ENCODE results near the gene NHP2. TPM values are rescaled to one million over a fixed set of nuclear protein-coding genes. Genes with fewer than 3 reads are reported as not detected.

NHP2 gene
- total RNA-seq, 1 donor from 2014 or later, result 149 TPM

DNA sequence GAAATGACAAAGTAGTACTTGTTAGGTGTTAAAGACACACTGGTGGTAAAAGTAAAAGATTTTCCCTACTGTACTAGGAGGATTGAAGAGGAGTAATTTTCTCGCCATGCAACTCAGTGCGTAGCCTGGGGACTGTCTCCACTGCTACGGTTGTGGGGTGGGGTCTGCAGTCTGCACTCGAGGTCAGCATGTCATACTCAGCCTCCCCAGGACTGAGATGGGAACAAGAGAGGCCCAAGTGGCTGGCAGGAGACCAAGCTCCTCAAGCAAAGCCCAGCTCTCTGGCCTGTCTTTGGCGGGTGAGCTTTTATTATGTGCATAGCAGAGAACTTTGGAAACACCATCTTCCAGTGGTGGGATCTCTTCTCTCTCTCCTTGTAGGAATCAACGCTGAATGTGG is 10.4 kb downstream of the NHP2 start:
- Histone ChIP-seq H3K4me2 (ENCODE audit: low read length) (no peak overlapping the region), H3K27ac (ENCODE audit: low read depth, low read length) (no peak overlapping the region), H3K79me2 (ENCODE audit: insufficient read depth, low read length) (no peaks in the 10 kb centered on the region), H3K4me1 (ENCODE audit: insufficient read depth, low read length) (no peaks in the 10 kb centered on the region), H2AFZ (ENCODE audit: low read depth, low read length) (no peak overlapping the region), H4K20me1 (ENCODE audit: insufficient read depth, low read length) (peaks cover 30% of the 10 kb centered on the region), H3K9me3 (ENCODE audit: insufficient read depth, low read depth, low read length) (no peaks in the 10 kb centered on the region), H3K4me3 (ENCODE audit: insufficient read depth, low read depth, low read length) (no peak overlapping the region), H3K36me3 (ENCODE audit: insufficient read depth, low read length) (peaks cover 22% of the 10 kb centered on the region), H3K27me3 (ENCODE audit: insufficient read depth, low read length) (no peaks in the 10 kb centered on the region), H3K9ac (ENCODE audit: low read length) (no peak overlapping the region)
- Mint-ChIP-seq H3K4me3 (ENCODE audit: unreplicated experiment) (no peak overlapping the region), H3K27ac (ENCODE audit: unreplicated experiment) (no peak overlapping the region), H3K36me3 (ENCODE audit: low read depth, unreplicated experiment) (peaks cover 6% of the 10 kb centered on the region), H3K27me3 (ENCODE audit: low read depth, unreplicated experiment) (no peaks in the 10 kb centered on the region), H3K4me1 (ENCODE audit: low read depth, unreplicated experiment) (peaks cover 3% of the 10 kb centered on the region), H3K9me3 (ENCODE audit: unreplicated experiment) (no peaks in the 10 kb centered on the region)
- FAIRE-seq (no peak), DNase-seq (ENCODE audit: low read depth) (no peak)
- TF ChIP-seq EZH2 (IDR thresholded peaks at IDR 0.05; ENCODE audit: insufficient read depth, low read length), result no peak
- TF ChIP-seq, protein P1, sequence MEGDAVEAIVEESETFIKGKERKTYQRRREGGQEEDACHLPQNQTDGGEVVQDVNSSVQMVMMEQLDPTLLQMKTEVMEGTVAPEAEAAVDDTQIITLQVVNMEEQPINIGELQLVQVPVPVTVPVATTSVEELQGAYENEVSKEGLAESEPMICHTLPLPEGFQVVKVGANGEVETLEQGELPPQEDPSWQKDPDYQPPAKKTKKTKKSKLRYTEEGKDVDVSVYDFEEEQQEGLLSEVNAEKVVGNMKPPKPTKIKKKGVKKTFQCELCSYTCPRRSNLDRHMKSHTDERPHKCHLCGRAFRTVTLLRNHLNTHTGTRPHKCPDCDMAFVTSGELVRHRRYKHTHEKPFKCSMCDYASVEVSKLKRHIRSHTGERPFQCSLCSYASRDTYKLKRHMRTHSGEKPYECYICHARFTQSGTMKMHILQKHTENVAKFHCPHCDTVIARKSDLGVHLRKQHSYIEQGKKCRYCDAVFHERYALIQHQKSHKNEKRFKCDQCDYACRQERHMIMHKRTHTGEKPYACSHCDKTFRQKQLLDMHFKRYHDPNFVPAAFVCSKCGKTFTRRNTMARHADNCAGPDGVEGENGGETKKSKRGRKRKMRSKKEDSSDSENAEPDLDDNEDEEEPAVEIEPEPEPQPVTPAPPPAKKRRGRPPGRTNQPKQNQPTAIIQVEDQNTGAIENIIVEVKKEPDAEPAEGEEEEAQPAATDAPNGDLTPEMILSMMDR (IDR thresholded peaks at IDR 0.05; ENCODE audit: insufficient read depth, low read depth, low read length), result no peak

DNA sequence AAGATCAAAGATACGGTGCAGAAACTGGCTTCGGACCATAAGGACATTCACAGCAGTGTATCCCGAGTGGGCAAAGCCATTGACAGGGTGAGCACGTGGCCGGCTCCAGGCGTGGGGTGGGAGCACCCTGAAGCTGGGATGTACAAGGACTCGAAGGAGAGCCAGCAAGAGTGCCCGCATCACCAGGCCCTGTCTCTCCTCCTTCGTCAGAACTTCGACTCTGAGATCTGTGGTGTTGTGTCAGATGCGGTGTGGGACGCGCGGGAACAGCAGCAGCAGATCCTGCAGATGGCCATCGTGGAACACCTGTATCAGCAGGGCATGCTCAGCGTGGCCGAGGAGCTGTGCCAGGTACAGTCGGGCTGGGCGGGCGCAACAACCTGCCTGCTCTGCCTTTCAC is 11.0 kb downstream of the NHP2 start:
- H3K4me1 Mint-ChIP-seq (ENCODE audit: low read depth, unreplicated experiment), result peaks cover 3% of the 10 kb centered on the region
- Histone ChIP-seq H4K20me1 (ENCODE audit: insufficient read depth, low read length) (peaks cover 23% of the 10 kb centered on the region), H3K4me2 (ENCODE audit: low read length) (no peak overlapping the region), H2AFZ (ENCODE audit: low read depth, low read length) (no peak overlapping the region), H3K36me3 (ENCODE audit: insufficient read depth, low read length) (peaks cover 17% of the 10 kb centered on the region), H3K4me3 (ENCODE audit: insufficient read depth, low read depth, low read length) (no peak overlapping the region), H3K9ac (ENCODE audit: low read length) (no peak overlapping the region), H3K79me2 (ENCODE audit: insufficient read depth, low read length) (peaks cover 4% of the 10 kb centered on the region), H3K27me3 (ENCODE audit: insufficient read depth, low read length) (no peaks in the 10 kb centered on the region), H3K9me3 (ENCODE audit: insufficient read depth, low read depth, low read length) (no peaks in the 10 kb centered on the region), H3K27ac (ENCODE audit: low read depth, low read length) (no peak overlapping the region), H3K4me1 (ENCODE audit: insufficient read depth, low read length) (no peaks in the 10 kb centered on the region)
- FAIRE-seq (no peak), DNase-seq (ENCODE audit: low read depth) (no peak)
- no peaks in the 10 kb centered on the region for H3K27me3 Mint-ChIP-seq (ENCODE audit: low read depth, unreplicated experiment)
- TF ChIP-seq, protein P1 (IDR thresholded peaks at IDR 0.05; ENCODE audit: insufficient read depth, low read depth, low read length), result no peak
- no peak for TF ChIP-seq EZH2 (IDR thresholded peaks at IDR 0.05; ENCODE audit: insufficient read depth, low read length)
- H3K27ac Mint-ChIP-seq (ENCODE audit: unreplicated experiment), result no peak overlapping the region
- no peaks in the 10 kb centered on the region for H3K9me3 Mint-ChIP-seq (ENCODE audit: unreplicated experiment)
- H3K36me3 Mint-ChIP-seq (ENCODE audit: low read depth, unreplicated experiment), result peaks cover 2% of the 10 kb centered on the region
- H3K4me3 Mint-ChIP-seq (ENCODE audit: unreplicated experiment), result no peak overlapping the region

DNA sequence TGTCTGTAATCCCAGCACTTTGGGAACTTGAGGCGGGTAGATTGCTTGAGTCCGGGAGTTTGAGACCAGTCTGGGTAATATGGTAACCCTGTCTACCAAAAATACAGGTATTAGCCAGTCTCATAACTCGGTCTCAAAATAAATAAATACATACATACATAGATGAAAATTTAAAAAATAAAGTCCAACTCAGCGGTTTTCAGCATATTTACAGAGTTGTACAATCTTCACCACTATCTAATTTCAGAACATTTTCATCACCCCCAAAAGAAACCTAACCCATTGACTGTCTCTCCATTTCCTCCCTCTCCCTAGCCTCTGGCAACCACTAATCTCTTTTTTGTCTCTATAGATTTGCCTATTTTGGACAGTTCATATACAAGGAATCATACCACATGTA is 12.1 kb downstream of the NHP2 start:
- H3K36me3 ChIP-seq (ENCODE audit: insufficient read depth, low read length), result peaks cover 14% of the 10 kb centered on the region
- H3K9ac ChIP-seq (ENCODE audit: low read length), result no peak overlapping the region
- H3K4me3 ChIP-seq (ENCODE audit: insufficient read depth, low read depth, low read length), result no peak overlapping the region
- no peaks in the 10 kb centered on the region for H3K9me3 ChIP-seq (ENCODE audit: insufficient read depth, low read depth, low read length)
- peaks cover 1% of the 10 kb centered on the region for H3K36me3 Mint-ChIP-seq (ENCODE audit: low read depth, unreplicated experiment)
- peaks cover 1% of the 10 kb centered on the region for H3K4me1 Mint-ChIP-seq (ENCODE audit: low read depth, unreplicated experiment)
- FAIRE-seq (no peak), DNase-seq (ENCODE audit: low read depth) (no peak)
- no peaks in the 10 kb centered on the region for H3K9me3 Mint-ChIP-seq (ENCODE audit: unreplicated experiment)
- no peak overlapping the region for H3K27ac Mint-ChIP-seq (ENCODE audit: unreplicated experiment)
- no peaks in the 10 kb centered on the region for H3K27me3 Mint-ChIP-seq (ENCODE audit: low read depth, unreplicated experiment)
- no peak overlapping the region for H2AFZ ChIP-seq (ENCODE audit: low read depth, low read length)
- H3K27me3 ChIP-seq (ENCODE audit: insufficient read depth, low read length), result no peaks in the 10 kb centered on the region
- H3K4me3 Mint-ChIP-seq (ENCODE audit: unreplicated experiment), result no peak overlapping the region
- H4K20me1 ChIP-seq (ENCODE audit: insufficient read depth, low read length), result peaks cover 21% of the 10 kb centered on the region
- no peak overlapping the region for H3K27ac ChIP-seq (ENCODE audit: low read depth, low read length)
- no peak overlapping the region for H3K4me2 ChIP-seq (ENCODE audit: low read length)
- H3K4me1 ChIP-seq (ENCODE audit: insufficient read depth, low read length), result no peaks in the 10 kb centered on the region
- peaks cover 8% of the 10 kb centered on the region for H3K79me2 ChIP-seq (ENCODE audit: insufficient read depth, low read length)
- TF ChIP-seq, protein P1 (IDR thresholded peaks at IDR 0.05; ENCODE audit: insufficient read depth, low read depth, low read length), result no peak
- no peak for TF ChIP-seq EZH2 (IDR thresholded peaks at IDR 0.05; ENCODE audit: insufficient read depth, low read length)
